ENCODE results near the gene JAKMIP2. TPM values are rescaled to one million over a fixed set of nuclear protein-coding genes. Genes with fewer than 3 reads are reported as not detected.

Gene JAKMIP2
- total RNA-seq, 1 donor from 2014 or later, result 1.8 TPM

GRCh38 chr5:147789820-147790219 is 7.3 kb upstream of the JAKMIP2 start:
- Mint-ChIP-seq H3K27me3 (ENCODE audit: unreplicated experiment) (peaks cover 2% of the 10 kb centered on the region), H3K36me3 (ENCODE audit: unreplicated experiment) (no peaks in the 10 kb centered on the region), H3K9me3 (ENCODE audit: unreplicated experiment) (no peaks in the 10 kb centered on the region), H3K4me3 (ENCODE audit: unreplicated experiment) (no peak overlapping the region), H3K4me1 (ENCODE audit: unreplicated experiment) (no peaks in the 10 kb centered on the region), H3K27ac (ENCODE audit: unreplicated experiment) (no peak overlapping the region)
- no peak for TF ChIP-seq CTCF (IDR thresholded peaks at IDR 0.05)
- DNase-seq (ENCODE audit: extremely low spot score, unreplicated experiment), result no peak

GRCh38 chr5:147788023-147788422 is 5.5 kb upstream of the JAKMIP2 start:
- DNase-seq (ENCODE audit: extremely low spot score, unreplicated experiment), result no peak
- H3K4me1 Mint-ChIP-seq (ENCODE audit: unreplicated experiment), result no peaks in the 10 kb centered on the region
- H3K9me3 Mint-ChIP-seq (ENCODE audit: unreplicated experiment), result no peaks in the 10 kb centered on the region
- TF ChIP-seq CTCF (IDR thresholded peaks at IDR 0.05), result no peak
- no peak overlapping the region for H3K4me3 Mint-ChIP-seq (ENCODE audit: unreplicated experiment)
- no peak overlapping the region for H3K27ac Mint-ChIP-seq (ENCODE audit: unreplicated experiment)
- peaks cover 7% of the 10 kb centered on the region for H3K27me3 Mint-ChIP-seq (ENCODE audit: unreplicated experiment)
- no peaks in the 10 kb centered on the region for H3K36me3 Mint-ChIP-seq (ENCODE audit: unreplicated experiment)

- Mint-ChIP-seq H3K27me3 (ENCODE audit: unreplicated experiment) (peaks cover 7% of the 10 kb centered on the region), H3K4me1 (ENCODE audit: unreplicated experiment) (peaks cover 14% of the 10 kb centered on the region), H3K36me3 (ENCODE audit: unreplicated experiment) (no peaks in the 10 kb centered on the region), H3K9me3 (ENCODE audit: unreplicated experiment) (no peaks in the 10 kb centered on the region), H3K27ac (ENCODE audit: unreplicated experiment) (no peak overlapping the region), H3K4me3 (ENCODE audit: unreplicated experiment) (no peak overlapping the region)
- no peak for TF ChIP-seq CTCF (IDR thresholded peaks at IDR 0.05)
- no peak for DNase-seq (ENCODE audit: extremely low spot score, unreplicated experiment)
Observed at GRCh38 chr5:147786142-147786541, 3.6 kb upstream of the JAKMIP2 start.

GRCh38 chr5:147784146-147784987 is 1.8 kb upstream of the JAKMIP2 start:
- no peak for TF ChIP-seq CTCF (IDR thresholded peaks at IDR 0.05)
- no peaks in the 10 kb centered on the region for H3K36me3 Mint-ChIP-seq (ENCODE audit: unreplicated experiment)
- DNase-seq (ENCODE audit: extremely low spot score, unreplicated experiment), result no peak

GRCh38 chr5:147780924-147781573 is 1.5 kb downstream of the JAKMIP2 start:
- no peak overlapping the region for H3K27ac Mint-ChIP-seq (ENCODE audit: unreplicated experiment)
- no peaks in the 10 kb centered on the region for H3K9me3 Mint-ChIP-seq (ENCODE audit: unreplicated experiment)
- no peak for TF ChIP-seq CTCF (IDR thresholded peaks at IDR 0.05)

More at GRCh38 chr5:147784146-147784987, 1.8 kb upstream of the JAKMIP2 start:
- no peaks in the 10 kb centered on the region for H3K9me3 Mint-ChIP-seq (ENCODE audit: unreplicated experiment)
- H3K4me3 Mint-ChIP-seq (ENCODE audit: unreplicated experiment), result no peak overlapping the region
- peaks cover 14% of the 10 kb centered on the region for H3K4me1 Mint-ChIP-seq (ENCODE audit: unreplicated experiment)
- H3K27ac Mint-ChIP-seq (ENCODE audit: unreplicated experiment), result no peak overlapping the region
- peaks cover 7% of the 10 kb centered on the region for H3K27me3 Mint-ChIP-seq (ENCODE audit: unreplicated experiment)

More at GRCh38 chr5:147780924-147781573, 1.5 kb downstream of the JAKMIP2 start:
- Mint-ChIP-seq H3K4me3 (ENCODE audit: unreplicated experiment) (no peak overlapping the region), H3K36me3 (ENCODE audit: unreplicated experiment) (no peaks in the 10 kb centered on the region), H3K4me1 (ENCODE audit: unreplicated experiment) (peaks cover 14% of the 10 kb centered on the region), H3K27me3 (ENCODE audit: unreplicated experiment) (peaks cover 5% of the 10 kb centered on the region)
- no peak for DNase-seq (ENCODE audit: extremely low spot score, unreplicated experiment)

Measured in osteocyte (in vitro differentiated cells).